ENCODE measurements around the gene TLX2.
A peak's percentile ranks its signal among the peaks of the same experiment; 100 is the strongest.

The TLX2 gene

GRCh38 chr2:74486141-74486540, 28.1 kb upstream of the TLX2 start:
- Histone ChIP-seq H3K27me3 (ENCODE audit: insufficient read depth, low read depth, severe bottlenecking) (no peaks in the 10 kb centered on the region), H3K4me3 (ENCODE audit: low read depth, low read length) (no peak overlapping the region), H3K9me3 (ENCODE audit: severe bottlenecking) (no peaks in the 10 kb centered on the region), H3K27ac (no peak overlapping the region), H3K36me3 (peaks cover 34% of the 10 kb centered on the region)
- TF ChIP-seq CTCF (IDR thresholded peaks at IDR 0.05; ENCODE audit: low read depth, low read length) = no peak
- DNase-seq = no peak

- Histone ChIP-seq H3K27ac (peak overlapping the region; percentile 63), H3K4me3 (ENCODE audit: low read depth, low read length) (no peak overlapping the region), H3K36me3 (peaks cover 54% of the 10 kb centered on the region), H3K9me3 (ENCODE audit: severe bottlenecking) (no peaks in the 10 kb centered on the region), H3K27me3 (ENCODE audit: insufficient read depth, low read depth, severe bottlenecking) (no peaks in the 10 kb centered on the region)
- TF ChIP-seq CTCF (IDR thresholded peaks at IDR 0.05; ENCODE audit: low read depth, low read length) = peak; percentile 36; the same call in 1 of the 2 replicates
- peak; percentile 96 for DNase-seq
Observed at GRCh38 chr2:74488643-74489481, 25.4 kb upstream of the TLX2 start.

- Histone ChIP-seq H3K36me3 (peaks cover 62% of the 10 kb centered on the region), H3K4me3 (ENCODE audit: low read depth, low read length) (peak overlapping the region; percentile 2; the same call in 1 of the 2 replicates), H3K9me3 (ENCODE audit: severe bottlenecking) (no peaks in the 10 kb centered on the region), H3K27me3 (ENCODE audit: insufficient read depth, low read depth, severe bottlenecking) (no peaks in the 10 kb centered on the region), H3K27ac (peak overlapping the region; percentile 65)
- no peak for TF ChIP-seq CTCF (IDR thresholded peaks at IDR 0.05; ENCODE audit: low read depth, low read length)
- no peak for DNase-seq
Observed at GRCh38 chr2:74489906-74490305, 24.3 kb upstream of the TLX2 start.

GRCh38 chr2:74491648-74492544, 22.4 kb upstream of the TLX2 start:
- DNase-seq = no peak
- no peak for TF ChIP-seq CTCF (IDR thresholded peaks at IDR 0.05; ENCODE audit: low read depth, low read length)
- Histone ChIP-seq H3K9me3 (ENCODE audit: severe bottlenecking) (no peaks in the 10 kb centered on the region), H3K4me3 (ENCODE audit: low read depth, low read length) (no peak overlapping the region), H3K36me3 (peaks cover 62% of the 10 kb centered on the region), H3K27me3 (ENCODE audit: insufficient read depth, low read depth, severe bottlenecking) (no peaks in the 10 kb centered on the region), H3K27ac (no peak overlapping the region)

GRCh38 chr2:74493546-74493945, 20.7 kb upstream of the TLX2 start:
- no peak for TF ChIP-seq CTCF (IDR thresholded peaks at IDR 0.05; ENCODE audit: low read depth, low read length)
- peaks cover 58% of the 10 kb centered on the region for H3K36me3 ChIP-seq
- H3K27me3 ChIP-seq (ENCODE audit: insufficient read depth, low read depth, severe bottlenecking) = no peaks in the 10 kb centered on the region
- no peak for DNase-seq
- no peaks in the 10 kb centered on the region for H3K9me3 ChIP-seq (ENCODE audit: severe bottlenecking)
- no peak overlapping the region for H3K4me3 ChIP-seq (ENCODE audit: low read depth, low read length)
- H3K27ac ChIP-seq = no peak overlapping the region

Measured in WERI-Rb-1 (cell line).